HG03135 (cell line): ENCODE results near the gene AGO4.
"Not testable (repeated sequence)": the region's sequence is repeated elsewhere in the genome, so short reads cannot be mapped to it uniquely, and the experiment has no call there.

Experiments used
- ATAC-seq: cut with Tn5 transposase; IDR thresholded peaks from one replicate; pipeline ENCODE4 v1.9.1; 2021; ENCODE audit warnings: mild to moderate bottlenecking, moderate library complexity; ENCODE audit not compliant: unreplicated experiment

The AGO4 gene

DNA sequence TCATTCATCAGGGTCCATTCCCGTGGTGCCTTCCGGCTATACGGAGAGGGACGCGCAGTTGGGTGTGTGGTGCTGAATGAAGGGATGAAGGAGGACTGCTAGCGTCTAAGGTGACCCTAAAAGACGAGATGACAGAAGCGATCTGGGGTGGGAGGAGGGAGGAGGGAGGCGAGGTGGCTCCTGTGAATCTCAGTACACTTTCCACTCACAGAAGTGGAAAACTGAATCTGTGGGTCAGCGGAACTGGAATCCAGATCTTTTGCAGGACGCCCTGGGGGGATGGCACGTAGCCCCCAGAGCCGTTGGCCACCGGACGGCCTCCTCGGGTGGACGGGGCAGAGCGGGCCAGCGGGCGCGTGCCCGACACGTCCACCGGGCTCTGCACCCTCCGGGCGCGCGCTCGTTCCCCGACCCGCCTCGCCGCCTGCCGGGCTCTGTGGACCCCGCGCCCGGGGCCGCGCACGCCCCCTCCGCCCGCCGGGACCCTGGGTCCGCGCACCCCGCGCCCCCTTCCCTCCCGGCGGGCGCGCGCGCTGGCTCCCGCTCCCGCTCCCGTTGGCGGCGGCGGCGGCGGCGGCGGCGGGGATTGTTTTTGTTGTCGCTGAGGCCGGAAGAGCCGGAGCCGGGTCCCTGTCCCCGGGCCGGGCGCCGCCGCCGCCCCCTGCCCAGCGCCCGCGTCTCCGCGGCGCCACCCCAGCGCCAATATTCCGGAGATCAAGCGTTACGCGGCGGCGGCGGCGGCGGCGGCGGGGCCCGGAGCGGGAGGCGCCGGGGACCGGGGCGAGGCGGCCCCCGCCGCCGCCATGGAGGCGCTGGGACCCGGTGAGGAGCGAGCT is at the start of gene AGO4:
AGO4 (plus strand) TSS at position 403 of the 836 bp plus-strand sequence; CDS start at position 804, 401 bp downstream.
- ATAC-seq, result no peak

DNA sequence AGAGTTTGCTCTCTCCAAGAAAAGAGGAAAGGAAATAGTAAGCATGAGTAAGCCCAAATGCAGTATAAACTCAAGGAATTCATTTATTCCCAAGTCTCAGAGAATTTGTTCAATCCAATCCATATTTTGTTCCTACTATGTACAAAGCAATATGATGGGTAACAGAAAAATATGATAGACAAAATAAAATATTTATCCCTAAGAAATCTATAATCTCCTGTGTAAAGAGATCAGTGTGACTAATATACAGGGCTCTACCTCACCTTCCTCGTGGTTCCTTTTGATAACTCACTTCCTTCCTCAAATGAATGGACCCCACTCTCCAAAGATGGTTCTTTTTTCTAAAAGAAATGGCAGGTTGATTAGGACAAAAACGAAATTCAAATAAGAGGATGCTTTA is 45.7 kb upstream of the AGO4 start:
- ATAC-seq, result no peak

GRCh38 chr1:35763201-35763600 is 44.6 kb upstream of the AGO4 start:
- ATAC-seq, result no peak

GRCh38 chr1:35764283-35764682 is 43.5 kb upstream of the AGO4 start:
- no peak for ATAC-seq

- no peak for ATAC-seq
Measured at GRCh38 chr1:35768350-35769187, 39.2 kb upstream of the AGO4 start.

DNA sequence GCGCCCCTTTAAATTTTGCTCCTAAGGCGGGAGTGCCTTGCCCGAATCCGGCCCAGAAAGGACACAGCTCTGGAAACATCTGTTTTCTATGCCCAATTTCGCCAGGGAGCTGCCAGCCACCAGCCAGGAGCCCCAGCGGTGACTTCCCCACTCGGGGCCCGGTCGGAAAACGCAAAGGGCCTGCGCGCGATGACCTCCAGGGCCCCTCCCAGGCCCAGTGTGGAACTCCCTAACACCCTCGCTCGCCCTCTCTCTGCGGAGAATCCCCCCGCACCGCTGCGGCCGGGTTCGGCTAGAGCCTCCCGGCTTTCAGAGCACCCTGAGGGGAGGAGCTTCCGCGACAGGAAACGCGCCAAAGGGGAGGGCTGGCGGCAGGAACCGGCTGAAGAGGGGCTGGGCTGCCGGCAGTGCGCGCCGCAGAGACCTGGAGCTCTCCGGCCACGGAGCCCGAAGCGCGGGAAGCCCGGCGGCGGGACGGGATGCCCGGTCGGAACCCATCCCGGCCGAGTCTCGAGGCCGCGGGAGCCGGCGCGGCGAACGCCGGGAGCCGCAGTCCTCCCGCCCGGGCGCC is 38.5 kb upstream of the AGO4 start:
- ATAC-seq, result peak; percentile 75

- ATAC-seq, result no peak
Measured at GRCh38 chr1:35773711-35774110, 34.1 kb upstream of the AGO4 start.

- not testable (repeated sequence) for ATAC-seq
Measured at GRCh38 chr1:35776172-35776571, 31.6 kb upstream of the AGO4 start.

- no peak for ATAC-seq
Measured at GRCh38 chr1:35777109-35777508, 30.7 kb upstream of the AGO4 start.

GRCh38 chr1:35783055-35783583 is 24.7 kb upstream of the AGO4 start:
- ATAC-seq, result no peak

GRCh38 chr1:35784364-35784763 is 23.5 kb upstream of the AGO4 start:
- ATAC-seq, result not testable (repeated sequence)

DNA sequence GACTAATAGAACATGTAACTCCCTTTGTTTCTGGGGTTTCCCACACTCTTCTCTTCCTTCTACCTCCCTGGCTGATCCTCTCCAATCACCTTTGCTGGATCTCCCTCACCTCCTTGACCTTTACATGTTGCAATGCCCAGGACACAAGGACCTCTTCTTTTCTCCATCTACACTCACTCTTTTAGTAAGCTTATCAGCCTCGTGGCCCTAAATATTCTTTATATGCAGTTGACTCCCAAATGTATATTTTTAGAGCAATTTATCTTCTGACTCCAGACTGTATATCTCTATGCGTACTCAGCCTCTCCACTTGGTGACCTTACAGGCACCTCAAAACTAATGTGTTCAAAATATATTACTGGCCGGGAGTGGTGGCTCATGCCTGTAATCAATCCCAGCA is 19.7 kb upstream of the AGO4 start:
- ATAC-seq, result no peak

- ATAC-seq, result no peak
Measured at GRCh38 chr1:35790670-35791069, 17.1 kb upstream of the AGO4 start.

- ATAC-seq, result no peak
Measured at GRCh38 chr1:35795295-35795694, 12.5 kb upstream of the AGO4 start.

- ATAC-seq, result no peak
Measured at GRCh38 chr1:35797380-35797779, 10.4 kb upstream of the AGO4 start.

DNA sequence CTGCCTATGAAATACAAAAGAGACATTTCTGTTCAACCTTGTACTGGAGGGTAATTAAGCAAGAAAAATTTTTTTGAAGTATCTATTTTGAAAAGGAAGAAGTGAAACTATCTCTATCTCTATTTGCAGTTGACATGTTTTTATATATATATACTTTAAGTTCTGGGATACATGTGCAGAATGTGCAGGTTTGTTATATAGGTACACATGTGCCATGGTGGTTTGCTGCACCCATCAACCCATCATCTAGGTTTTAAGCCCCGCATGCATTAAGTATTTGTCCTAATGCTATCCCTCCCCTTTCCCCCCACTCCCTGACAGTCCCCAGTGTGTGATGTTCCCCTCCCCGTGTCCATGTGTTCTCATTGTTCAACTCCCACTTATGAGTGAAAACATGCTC is 9.8 kb upstream of the AGO4 start:
- ATAC-seq, result not testable (repeated sequence)

DNA sequence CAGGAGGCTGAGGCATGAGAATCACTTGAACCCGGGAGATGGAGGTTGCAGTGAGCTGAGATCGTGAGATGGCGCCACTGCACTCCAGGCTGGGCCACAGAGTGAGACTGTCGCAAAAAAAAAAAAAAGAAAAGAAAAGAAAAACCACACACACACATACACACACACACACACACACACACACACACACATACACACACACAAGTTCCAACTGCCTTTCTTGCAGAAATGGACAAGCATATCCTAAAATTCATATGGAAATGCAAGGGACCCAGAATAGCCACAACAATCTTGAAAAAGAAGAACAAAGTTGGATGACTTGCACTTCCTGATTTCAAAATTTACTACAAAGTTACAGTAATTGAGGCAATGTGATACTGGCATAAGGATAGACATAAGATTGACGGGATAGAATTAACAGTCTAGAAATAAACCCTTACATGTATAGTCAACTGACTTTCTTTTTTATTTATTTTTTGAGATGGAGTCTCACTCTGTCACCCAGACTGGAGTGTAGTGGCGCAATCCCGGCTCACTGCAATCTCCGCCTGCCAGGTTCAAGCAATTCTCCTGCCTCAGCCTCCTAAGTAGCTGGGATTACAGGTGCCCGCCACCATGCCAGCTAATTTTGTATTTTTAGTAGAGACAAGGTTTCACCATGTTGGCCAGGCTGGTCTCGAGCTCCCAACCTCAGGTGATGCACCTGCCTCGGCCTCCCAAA is 7.5 kb upstream of the AGO4 start:
- ATAC-seq, result not testable (repeated sequence)

DNA sequence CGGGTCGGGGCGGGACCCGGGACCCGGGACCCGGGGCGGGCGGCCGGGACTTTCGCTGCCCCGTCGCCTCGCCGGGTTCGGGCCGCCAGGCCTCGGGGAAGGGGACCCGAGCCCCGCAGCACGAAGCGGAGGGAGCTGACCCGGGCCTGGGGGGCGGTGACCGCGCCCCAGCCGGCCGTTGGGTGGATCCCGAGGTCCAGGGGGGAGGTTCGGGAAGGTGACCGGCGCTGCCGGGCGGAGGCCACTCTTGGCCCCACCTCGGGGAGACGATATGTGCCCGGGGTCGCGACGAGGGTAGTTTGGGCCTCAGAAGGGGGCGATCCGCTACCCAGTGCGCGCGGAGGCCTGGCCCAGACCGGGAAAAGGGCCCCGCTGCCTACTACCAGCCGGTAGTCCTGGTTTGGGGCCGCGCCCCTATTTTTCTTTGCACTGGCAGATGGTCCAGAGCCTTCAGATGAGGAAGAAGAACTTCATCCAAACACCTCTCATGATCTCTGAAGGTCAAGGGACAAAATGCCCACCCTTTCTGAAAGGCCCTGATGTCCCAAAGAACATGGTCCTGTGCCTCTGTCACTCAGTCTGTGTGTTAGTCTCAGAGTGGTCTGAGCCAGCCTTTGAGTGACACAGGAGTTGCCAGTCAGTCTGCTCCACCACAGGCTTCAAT is 766 bp downstream of the AGO4 start:
- ATAC-seq, result no peak

GRCh38 chr1:35809114-35810095 is 1.6 kb downstream of the AGO4 start:
- ATAC-seq, result no peak
